ENCODE results near the gene GSTM1.

The GSTM1 gene

GRCh38 chr1:109687641-109688499 lies at the start of gene GSTM1:
Gene GSTM1 (plus strand): TSS chr1:109687817. CDS start chr1:109687874, 57 bp downstream.
- no peak for DNase-seq

GRCh38 chr1:109639063-109639840 lies 48.4 kb upstream of the GSTM1 start:
- DNase-seq: no peak

GRCh38 chr1:109639841-109640184 lies 47.8 kb upstream of the GSTM1 start:
- DNase-seq: no peak

DNA sequence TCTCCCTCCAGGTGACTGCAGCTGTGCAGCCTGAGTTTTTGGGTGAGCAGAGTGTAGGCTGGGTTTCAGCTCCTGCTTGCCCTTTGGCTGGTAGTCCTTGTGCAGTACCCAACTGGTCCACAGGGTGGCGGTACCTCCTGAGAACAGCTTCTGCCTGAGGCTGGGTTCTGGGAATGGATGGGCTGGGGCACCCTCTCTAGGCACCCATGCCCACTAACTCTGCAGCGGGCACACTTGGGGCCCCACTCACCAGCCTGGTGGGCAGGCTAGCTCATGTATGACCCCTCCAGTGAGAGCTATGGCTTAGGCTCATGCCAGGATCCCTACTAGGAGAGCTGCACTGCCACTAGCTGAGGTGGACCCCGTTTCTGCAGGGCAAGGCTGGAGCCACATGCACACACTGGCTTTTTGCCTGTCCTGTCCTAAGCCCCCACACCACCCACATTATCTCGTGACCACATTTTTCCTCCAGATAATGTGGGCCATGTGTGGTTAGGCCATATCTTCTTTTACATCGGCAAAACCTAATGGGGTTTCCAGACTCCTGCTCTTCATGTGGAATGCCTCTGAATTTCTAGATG lies 47.2 kb upstream of the GSTM1 start:
- peak; percentile 71 for DNase-seq

GRCh38 chr1:109641078-109641740 lies 46.4 kb upstream of the GSTM1 start:
- no peak for DNase-seq

GRCh38 chr1:109641861-109642260 lies 45.8 kb upstream of the GSTM1 start:
- no peak for DNase-seq

DNA sequence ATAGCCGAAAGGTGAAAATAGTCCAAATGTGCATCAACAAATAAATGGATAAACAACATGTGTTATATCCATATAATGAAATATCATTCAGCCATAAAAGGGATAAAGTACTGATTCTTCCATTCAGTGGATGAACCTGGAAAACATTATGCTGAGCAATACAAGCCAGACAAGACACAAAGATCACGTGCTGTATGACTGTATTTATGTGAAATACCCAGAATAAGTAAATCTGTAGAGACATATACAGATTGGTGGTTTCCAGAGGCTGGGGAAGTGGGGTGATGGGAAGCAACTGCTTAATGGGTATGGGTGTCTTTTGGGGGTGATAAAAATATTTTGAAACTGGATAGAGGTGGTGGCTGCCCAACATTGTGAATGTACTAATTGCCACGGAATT lies 45.0 kb upstream of the GSTM1 start:
- DNase-seq: no peak

- DNase-seq: peak; percentile 71
Observed at GRCh38 chr1:109643385-109644230, 44.0 kb upstream of the GSTM1 start.

GRCh38 chr1:109644670-109645069 lies 42.9 kb upstream of the GSTM1 start:
- DNase-seq: no peak

- DNase-seq: peak; percentile 61
Observed at GRCh38 chr1:109649491-109649914, 38.1 kb upstream of the GSTM1 start.

DNA sequence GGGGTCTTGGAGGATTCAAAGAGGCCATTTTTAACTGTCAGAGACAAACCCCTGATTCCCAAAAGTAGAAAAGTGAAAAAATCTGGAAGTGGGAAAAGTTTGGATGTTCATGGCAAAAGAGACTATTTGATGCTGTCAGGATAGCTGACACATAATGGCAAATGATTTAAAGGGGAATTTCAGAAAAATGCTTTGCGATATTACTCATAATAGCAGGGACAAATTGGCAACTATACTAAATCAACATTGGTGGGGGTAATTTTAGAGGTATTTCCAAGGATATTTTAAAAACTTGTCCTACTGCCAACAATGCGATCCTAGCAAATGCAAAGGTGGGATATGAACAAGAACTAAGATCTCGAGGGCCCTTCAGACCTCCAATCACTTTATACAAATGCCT lies 37.0 kb upstream of the GSTM1 start:
- DNase-seq: peak; percentile 45

DNA sequence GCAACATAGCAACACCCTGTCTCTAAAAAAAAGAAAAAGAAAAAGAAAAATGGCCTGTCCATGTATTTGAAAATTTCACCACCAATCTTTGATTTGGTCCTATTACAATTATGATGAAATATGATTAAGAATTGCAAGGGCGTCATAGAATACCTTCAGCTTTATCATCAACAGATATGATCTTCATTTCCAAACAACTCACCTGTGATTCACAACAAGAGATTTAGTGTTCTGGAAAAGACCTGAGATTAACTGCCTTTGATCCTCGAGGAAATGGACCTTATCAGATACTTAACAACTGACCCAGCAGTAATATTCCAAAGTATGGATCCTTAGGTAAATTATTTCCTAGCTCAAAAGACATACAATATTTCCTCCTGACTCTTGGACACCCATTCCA lies 35.2 kb upstream of the GSTM1 start:
- no peak for DNase-seq

DNA sequence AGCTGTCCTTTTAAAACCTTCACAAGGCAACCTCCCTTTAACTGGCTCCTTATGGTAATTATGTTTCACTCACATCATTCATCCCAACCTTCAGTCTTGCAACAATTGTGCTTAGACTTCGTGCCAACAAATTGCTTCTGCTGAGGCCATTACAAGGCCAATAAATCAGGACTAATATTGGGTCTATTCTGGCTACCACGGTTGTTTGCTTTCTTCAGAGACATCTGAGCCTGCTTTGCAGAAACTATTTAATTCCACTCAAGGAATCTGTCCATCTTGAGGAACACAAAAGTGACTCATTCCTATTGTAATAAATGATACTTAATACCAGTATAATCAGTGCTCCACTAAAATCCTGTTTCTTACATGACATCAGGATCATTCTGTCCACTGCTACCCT lies 34.3 kb upstream of the GSTM1 start:
- DNase-seq: no peak

DNA sequence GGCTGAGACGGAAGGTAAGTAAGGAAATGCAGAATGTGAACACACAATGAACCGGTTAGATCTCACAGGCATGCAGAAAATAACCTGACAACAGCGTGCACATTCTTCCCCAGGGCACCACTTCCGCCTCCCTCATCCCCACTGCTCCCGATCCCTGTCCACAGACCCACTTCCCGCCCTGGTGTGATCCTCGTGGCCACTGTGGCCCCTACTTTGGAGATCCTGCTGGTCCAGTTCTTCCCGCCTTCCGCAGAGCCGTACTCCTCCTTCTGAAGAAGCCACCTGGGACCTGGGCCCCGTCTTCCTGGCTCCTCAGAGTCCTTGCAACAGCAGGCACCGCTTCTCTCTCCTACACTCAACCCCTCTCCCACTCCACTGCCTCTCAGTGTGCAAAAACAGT lies 33.1 kb upstream of the GSTM1 start:
- DNase-seq: no peak

DNA sequence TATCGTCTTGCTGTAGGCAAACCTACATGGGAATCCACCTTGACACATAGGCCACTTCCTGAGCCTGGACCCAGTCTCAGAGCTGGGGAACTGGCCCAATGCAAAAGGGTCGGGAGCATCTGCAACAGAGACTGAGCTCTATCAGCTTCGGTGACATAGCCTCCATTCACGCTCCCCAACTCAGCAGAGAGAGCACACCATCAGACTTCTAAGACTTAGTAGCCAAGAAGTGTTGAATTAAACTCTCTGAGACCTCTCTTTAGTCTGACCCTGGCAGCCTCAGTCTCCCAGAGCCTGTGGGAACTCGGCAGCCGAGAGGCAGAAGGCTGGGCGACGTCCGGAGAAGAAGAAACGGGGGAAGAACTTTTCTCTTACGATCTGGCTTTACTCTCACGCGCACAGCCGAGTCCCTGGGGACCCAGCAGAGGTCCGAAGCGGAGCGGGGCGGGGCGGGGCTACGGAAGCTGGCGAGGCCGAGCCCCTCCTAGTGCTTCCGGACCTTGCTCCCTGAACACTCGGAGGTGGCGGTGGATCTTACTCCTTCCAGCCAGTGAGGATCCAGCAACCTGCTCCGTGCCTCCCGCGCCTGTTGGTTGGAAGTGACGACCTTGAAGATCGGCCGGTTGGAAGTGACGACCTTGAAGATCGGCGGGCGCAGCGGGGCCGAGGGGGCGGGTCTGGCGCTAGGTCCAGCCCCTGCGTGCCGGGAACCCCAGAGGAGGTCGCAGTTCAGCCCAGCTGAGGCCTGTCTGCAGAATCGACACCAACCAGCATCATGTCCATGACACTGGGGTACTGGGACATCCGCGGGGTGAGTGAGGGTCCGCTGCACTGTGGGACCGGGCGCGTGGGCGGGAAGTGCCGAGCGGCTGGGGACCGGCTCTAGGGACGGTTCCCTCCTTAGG lies 31.8 kb upstream of the GSTM1 start, which contains the start of gene GSTM4:
GSTM4 (plus strand) TSS at position 485 of the 905 bp plus-strand sequence; CDS start at position 776, 291 bp downstream.
- DNase-seq: peak; percentile 81

- no peak for DNase-seq
Observed at GRCh38 chr1:109657395-109657794, 30.2 kb upstream of the GSTM1 start.

DNA sequence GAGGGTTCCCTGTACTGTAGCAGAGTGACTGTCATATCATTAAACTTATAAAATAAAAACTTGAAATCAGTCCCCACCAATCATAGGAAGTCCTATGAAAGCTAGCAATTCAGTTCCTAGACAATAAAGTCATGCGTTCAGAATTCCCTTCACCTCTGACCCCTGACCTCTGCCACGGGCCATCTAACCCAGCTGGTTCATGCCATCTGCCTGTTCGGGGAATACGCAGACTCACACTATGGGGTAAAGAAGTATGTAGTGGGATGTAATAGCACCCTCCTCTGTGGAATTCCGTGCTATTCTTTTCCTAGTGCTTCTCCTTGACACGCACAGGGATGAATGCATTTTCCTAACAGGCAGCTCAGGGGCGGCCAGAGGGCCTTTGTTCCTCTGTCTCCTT lies 29.6 kb upstream of the GSTM1 start:
- DNase-seq: no peak

GRCh38 chr1:109658533-109659042 lies 29.0 kb upstream of the GSTM1 start:
- no peak for DNase-seq

- no peak for DNase-seq
Observed at GRCh38 chr1:109659145-109659544, 28.5 kb upstream of the GSTM1 start.

GRCh38 chr1:109659997-109660690 lies 27.5 kb upstream of the GSTM1 start:
- DNase-seq: no peak

All from EL (cell line).